ENCODE measurements around the gene DGLUCY. TPM values are rescaled to one million over a fixed set of nuclear protein-coding genes. Genes with fewer than 3 reads are reported as not detected.
"Not testable (repeated sequence)": the region's sequence is repeated elsewhere in the genome, so short reads cannot be mapped to it uniquely, and the experiment has no call there.

The DGLUCY gene
- total and polyA plus RNA-seq, 4 donors: 42.5 to 72.4 (median 51.1) TPM

DNA sequence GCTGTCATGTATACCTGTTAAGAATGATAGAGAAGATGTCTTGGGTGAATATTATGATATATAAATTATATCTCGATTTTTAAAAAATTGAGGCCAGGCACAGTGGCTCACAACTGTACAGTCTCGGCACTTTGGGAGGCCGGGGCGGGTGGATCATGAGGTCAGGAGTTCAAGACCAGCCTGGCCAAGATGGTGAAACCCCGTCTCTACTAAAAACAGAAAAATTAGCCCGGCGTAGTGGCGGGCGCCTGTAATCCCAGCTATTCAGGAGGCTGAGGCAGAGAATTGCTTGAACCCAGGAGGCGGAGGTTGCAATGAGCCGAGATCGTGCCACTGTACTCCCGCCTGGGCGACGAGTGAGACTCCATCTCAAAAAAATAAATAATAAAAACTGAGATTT, 152.4 kb downstream of the DGLUCY start:
- peaks cover 28% of the 10 kb centered on the region for H3K4me1 ChIP-seq (ENCODE audit: control insufficient read depth, insufficient read depth, low read length)
- WGBS (ENCODE audit: insufficient coverage): 100% methylated on average over 3 of the region's 15 CpGs
- not testable (repeated sequence) for H3K4me3 ChIP-seq (ENCODE audit: low read depth, low read length)

DNA sequence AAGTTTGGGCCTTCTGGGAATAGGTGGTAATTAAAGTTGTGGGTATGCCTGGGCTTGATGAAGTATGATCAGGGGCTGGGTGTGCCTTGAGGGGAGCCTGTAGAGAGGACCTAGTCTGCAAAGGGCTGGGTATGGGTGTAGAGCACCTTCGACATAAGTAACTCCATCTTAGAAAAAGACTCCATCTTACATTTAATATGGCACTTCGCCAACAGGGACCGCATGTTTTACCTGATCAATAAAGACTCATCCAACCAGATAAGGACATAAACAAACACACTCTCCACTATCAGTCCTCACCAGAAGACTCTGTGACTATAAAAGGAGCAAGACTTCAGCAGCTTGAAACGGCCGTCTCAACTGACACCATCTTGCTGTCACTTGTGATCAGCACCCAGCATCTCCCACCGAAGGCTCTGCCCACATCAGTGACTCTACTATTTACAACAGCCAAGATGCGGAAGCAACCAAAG, 154.1 kb downstream of the DGLUCY start:
- H3K9me3 ChIP-seq (ENCODE audit: control insufficient read depth, insufficient read depth, low read length): no peaks in the 10 kb centered on the region
- H3K4me1 ChIP-seq (ENCODE audit: control insufficient read depth, insufficient read depth, low read length): peaks cover 43% of the 10 kb centered on the region
- no peak overlapping the region for H3K27ac ChIP-seq (ENCODE audit: low read depth, low read length)
- WGBS (ENCODE audit: insufficient coverage): 93% methylated on average over 6 of the region's 7 CpGs
- DNase-seq (ENCODE audit: low read depth in 4 of 6, low spot score in 6 of 6): no peak
- peaks cover 15% of the 10 kb centered on the region for H3K36me3 ChIP-seq (ENCODE audit: control insufficient read depth, insufficient read depth, low read length)
- H3K27me3 ChIP-seq (ENCODE audit: control insufficient read depth, insufficient read depth, low read length): peaks cover 18% of the 10 kb centered on the region
- H3K4me3 ChIP-seq (ENCODE audit: low read depth, low read length): no peak overlapping the region

More for the DNA sequence above, 152.4 kb downstream of the DGLUCY start:
- DNase-seq (ENCODE audit: low read depth in 4 of 6, low spot score in 6 of 6); H3K36me3 ChIP-seq (ENCODE audit: control insufficient read depth, insufficient read depth, low read length); H3K27ac ChIP-seq (ENCODE audit: low read depth, low read length); H3K9me3 ChIP-seq (ENCODE audit: control insufficient read depth, insufficient read depth, low read length): not testable (repeated sequence)
- H3K27me3 ChIP-seq (ENCODE audit: control insufficient read depth, insufficient read depth, low read length): peaks cover 18% of the 10 kb centered on the region

DNA sequence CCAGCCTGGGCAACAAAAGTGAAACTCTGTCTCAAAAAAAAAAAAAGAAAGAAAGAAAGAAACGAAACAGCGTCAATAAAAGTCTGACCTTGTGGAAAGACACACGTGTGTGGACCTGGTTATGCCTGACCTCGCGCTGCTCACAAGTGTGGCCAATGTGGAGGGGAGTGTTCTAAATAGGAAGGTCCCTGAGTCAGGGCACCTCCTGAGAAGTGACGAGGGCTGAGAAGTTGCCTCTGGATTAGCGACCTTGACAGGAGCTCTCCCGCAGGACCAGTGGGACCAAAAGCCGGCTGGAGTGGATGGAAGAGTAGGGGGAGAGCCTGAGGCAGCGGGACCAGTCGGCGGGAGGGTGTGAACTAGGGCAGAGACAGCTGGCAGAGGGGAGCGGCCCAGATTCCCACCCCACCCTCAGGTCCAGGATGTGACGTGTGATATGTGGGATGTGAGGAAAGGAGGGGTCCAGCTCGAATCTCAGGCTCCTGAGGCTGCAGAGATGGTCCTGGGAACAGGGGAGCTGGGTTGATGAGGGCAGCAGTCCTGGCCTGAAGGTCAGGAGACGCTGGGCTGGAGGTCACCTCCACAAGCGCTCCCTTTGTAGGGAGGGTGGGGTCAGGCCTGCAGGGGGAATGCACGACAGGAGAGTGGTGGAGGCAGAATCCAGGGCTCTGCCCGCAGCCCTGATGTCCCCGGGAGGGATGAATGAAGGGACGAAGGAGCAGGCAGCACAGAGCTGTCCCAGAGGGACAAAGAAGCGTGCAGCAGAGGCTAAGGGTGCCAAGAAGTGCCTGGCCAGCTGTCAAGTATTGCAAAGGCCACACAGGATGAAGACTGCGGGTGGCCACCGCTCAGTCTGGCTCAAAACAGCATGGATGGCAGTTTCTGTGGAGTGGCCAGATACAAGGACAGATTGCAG, 155.5 kb downstream of the DGLUCY start:
- WGBS (ENCODE audit: insufficient coverage): 57% methylated on average over 21 of the region's 24 CpGs
- Histone ChIP-seq H3K9me3 (ENCODE audit: control insufficient read depth, insufficient read depth, low read length) (no peaks in the 10 kb centered on the region), H3K27me3 (ENCODE audit: control insufficient read depth, insufficient read depth, low read length) (peaks cover 14% of the 10 kb centered on the region), H3K27ac (ENCODE audit: low read depth, low read length) (no peak overlapping the region), H3K4me3 (ENCODE audit: low read depth, low read length) (no peak overlapping the region), H3K4me1 (ENCODE audit: control insufficient read depth, insufficient read depth, low read length) (peaks cover 40% of the 10 kb centered on the region), H3K36me3 (ENCODE audit: control insufficient read depth, insufficient read depth, low read length) (peaks cover 28% of the 10 kb centered on the region)
- DNase-seq (ENCODE audit: low read depth in 4 of 6, low spot score in 6 of 6): peak in 4 of 6 donors; percentile 53 to 83 (median 72)

DNA sequence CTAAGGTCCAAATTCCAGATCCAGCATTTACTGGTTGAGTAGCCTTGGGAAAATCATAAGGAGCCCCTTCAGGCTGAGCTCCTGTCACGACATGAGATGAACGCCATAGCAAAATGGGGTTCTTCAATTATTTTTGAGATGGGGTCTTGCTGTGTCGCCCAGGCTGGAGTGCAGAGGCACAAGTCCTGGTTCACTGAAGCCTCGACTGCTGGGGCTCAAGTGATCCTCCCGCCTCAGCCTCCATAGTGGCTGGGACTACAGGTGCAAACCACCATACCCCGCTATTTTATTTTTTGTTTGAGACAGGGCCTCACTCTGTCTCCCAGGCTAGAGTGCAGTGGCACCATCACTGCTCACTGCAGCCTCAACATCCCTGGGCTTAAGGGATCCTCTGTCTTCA, 156.3 kb downstream of the DGLUCY start:
- Histone ChIP-seq H3K9me3 (ENCODE audit: control insufficient read depth, insufficient read depth, low read length) (no peaks in the 10 kb centered on the region), H3K27me3 (ENCODE audit: control insufficient read depth, insufficient read depth, low read length) (peaks cover 7% of the 10 kb centered on the region), H3K27ac (ENCODE audit: low read depth, low read length) (no peak overlapping the region), H3K36me3 (ENCODE audit: control insufficient read depth, insufficient read depth, low read length) (peaks cover 30% of the 10 kb centered on the region), H3K4me3 (ENCODE audit: low read depth, low read length) (no peak overlapping the region), H3K4me1 (ENCODE audit: control insufficient read depth, insufficient read depth, low read length) (peaks cover 34% of the 10 kb centered on the region)
- 94% methylated on average over 6 of the region's 6 CpGs for WGBS (ENCODE audit: insufficient coverage)
- DNase-seq (ENCODE audit: low read depth in 4 of 6, low spot score in 6 of 6): no peak

DNA sequence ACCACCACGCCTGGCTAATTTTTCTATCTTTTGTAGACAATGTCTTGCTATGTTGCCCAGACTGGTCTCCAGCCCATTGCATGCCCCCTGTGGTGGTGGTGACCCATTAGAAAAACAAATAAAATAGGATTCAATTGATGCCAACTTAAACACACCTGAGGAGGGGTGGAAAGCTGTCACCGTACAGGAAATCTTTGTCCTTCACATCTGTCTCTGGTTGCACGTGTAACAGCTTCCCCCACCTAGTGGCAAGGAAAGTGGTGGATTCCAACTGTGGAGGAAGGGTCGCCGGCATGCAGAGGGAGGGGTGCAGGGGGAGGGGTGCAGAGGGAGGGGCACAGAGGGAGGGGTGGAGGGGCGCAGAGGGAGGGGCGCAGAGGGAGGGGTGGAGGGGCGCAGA, 156.7 kb downstream of the DGLUCY start:
- Histone ChIP-seq H3K27me3 (ENCODE audit: control insufficient read depth, insufficient read depth, low read length) (peaks cover 5% of the 10 kb centered on the region), H3K4me1 (ENCODE audit: control insufficient read depth, insufficient read depth, low read length) (peaks cover 34% of the 10 kb centered on the region), H3K9me3 (ENCODE audit: control insufficient read depth, insufficient read depth, low read length) (no peaks in the 10 kb centered on the region), H3K27ac (ENCODE audit: low read depth, low read length) (no peak overlapping the region), H3K36me3 (ENCODE audit: control insufficient read depth, insufficient read depth, low read length) (peaks cover 30% of the 10 kb centered on the region), H3K4me3 (ENCODE audit: low read depth, low read length) (no peak overlapping the region)
- no peak for DNase-seq (ENCODE audit: low read depth in 4 of 6, low spot score in 6 of 6)
- 100% methylated on average over 1 of the region's 8 CpGs for WGBS (ENCODE audit: insufficient coverage)

DNA sequence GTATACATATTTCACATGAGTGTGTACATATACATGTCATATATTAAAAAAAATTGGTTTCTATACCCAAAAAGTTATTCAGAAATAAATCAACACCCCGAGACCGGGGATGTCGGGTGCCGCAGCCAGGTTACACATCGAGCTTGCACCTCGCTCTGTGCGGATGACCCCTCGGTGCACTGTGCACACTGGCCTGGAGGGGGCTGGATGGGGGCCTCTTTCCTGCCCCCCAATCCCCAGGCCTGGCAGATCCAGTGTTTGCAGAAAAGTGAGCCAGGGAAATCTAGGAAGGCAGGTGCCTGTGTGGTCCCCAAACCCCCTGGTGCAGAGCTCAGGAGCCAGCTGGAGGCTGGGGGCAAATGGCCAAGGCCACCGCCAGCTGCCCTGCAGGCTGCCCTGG, 157.8 kb downstream of the DGLUCY start:
- WGBS (ENCODE audit: insufficient coverage): 97% methylated on average over 4 of the region's 9 CpGs
- H3K27me3 ChIP-seq (ENCODE audit: control insufficient read depth, insufficient read depth, low read length): no peaks in the 10 kb centered on the region
- peaks cover 30% of the 10 kb centered on the region for H3K36me3 ChIP-seq (ENCODE audit: control insufficient read depth, insufficient read depth, low read length)
- H3K4me1 ChIP-seq (ENCODE audit: control insufficient read depth, insufficient read depth, low read length): peaks cover 34% of the 10 kb centered on the region
- H3K9me3 ChIP-seq (ENCODE audit: control insufficient read depth, insufficient read depth, low read length): no peaks in the 10 kb centered on the region
- no peak for DNase-seq (ENCODE audit: low read depth in 4 of 6, low spot score in 6 of 6)
- H3K27ac ChIP-seq (ENCODE audit: low read depth, low read length): no peak overlapping the region
- H3K4me3 ChIP-seq (ENCODE audit: low read depth, low read length): no peak overlapping the region

DNA sequence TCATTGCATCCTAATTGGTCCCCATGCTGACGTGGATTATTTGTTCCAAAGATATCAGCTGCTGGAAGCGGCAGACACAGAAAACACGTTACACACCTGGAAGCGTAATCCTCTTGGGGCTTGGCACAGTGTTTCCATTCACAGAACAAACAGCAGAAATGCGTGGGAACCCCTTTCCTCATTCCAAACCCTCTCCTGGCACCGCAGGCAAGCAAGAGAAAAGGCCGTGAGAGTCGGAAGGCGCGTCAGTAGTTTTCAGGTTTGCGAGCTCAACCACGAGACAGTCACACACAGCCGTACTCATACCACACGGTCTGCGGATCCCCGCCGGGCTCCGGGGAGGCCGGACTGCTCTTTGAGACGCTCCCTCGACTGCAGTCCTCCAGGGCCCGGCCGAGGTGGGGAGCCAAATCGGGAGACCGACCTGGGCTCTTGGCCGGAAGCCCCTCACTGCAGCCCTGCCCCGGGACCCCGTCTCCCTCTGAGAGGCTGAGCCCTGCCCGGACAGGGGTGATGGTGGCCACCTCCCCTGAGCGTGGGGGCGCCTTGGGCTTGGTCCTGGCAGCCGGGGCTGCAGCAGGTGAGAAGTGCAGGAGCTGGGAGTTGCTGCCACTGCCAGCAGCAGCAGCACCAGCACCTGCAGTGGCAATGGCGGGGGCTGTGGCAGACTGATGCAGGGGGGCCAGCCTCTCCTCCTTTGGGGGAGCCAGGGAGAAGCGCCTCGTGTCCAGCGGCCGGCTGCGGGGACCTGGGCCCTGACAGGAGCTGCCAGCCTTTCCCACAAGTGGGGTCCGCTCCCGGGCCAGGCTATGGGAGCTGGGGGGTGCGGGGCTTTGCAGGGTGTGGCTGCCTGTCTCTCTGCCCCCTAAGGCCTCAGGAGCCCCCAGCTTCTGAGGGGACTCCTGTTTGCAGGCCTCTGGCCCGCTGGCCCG, 158.7 kb downstream of the DGLUCY start:
- Histone ChIP-seq H3K4me3 (ENCODE audit: low read depth, low read length) (no peak overlapping the region), H3K9me3 (ENCODE audit: control insufficient read depth, insufficient read depth, low read length) (no peaks in the 10 kb centered on the region), H3K27me3 (ENCODE audit: control insufficient read depth, insufficient read depth, low read length) (no peaks in the 10 kb centered on the region), H3K27ac (ENCODE audit: low read depth, low read length) (no peak overlapping the region), H3K4me1 (ENCODE audit: control insufficient read depth, insufficient read depth, low read length) (peaks cover 34% of the 10 kb centered on the region), H3K36me3 (ENCODE audit: control insufficient read depth, insufficient read depth, low read length) (peaks cover 32% of the 10 kb centered on the region)
- DNase-seq (ENCODE audit: low read depth in 4 of 6, low spot score in 6 of 6): peak in 1 of 6 donors; percentile 77
- 86% methylated on average over 38 of the region's 43 CpGs for WGBS (ENCODE audit: insufficient coverage)

DNA sequence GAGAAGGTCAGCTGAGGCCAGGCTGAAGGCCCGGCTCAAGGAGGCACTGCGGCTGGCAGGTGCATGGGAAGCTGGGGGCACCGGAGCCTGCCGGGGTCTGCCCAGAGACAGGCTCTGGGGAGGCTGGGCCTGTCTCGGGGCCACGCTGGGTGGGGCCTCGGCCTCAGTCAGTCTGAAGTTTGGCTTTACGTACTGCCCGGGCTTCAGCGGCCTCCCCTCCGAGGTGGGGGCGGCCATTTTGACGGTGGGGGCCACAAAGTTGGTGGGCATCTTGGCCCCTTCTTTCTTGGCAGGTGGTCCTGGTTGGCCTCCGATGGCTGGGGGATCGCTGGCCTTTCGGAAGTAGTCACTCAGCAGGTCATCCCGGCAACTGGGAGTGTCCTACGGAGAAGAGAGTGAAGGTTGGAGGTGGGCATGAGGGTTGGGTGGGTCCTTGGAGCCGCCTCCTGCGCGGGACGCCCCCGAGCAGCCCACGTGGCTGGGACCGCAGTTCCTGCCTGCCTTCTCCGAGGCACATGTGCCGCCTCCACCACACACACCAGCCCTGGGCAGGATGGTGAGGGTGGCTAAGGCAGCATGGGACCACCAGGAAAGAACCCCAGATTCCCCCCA, 159.5 kb downstream of the DGLUCY start:
- 96% methylated on average over 15 of the region's 27 CpGs for WGBS (ENCODE audit: insufficient coverage)
- no peaks in the 10 kb centered on the region for H3K27me3 ChIP-seq (ENCODE audit: control insufficient read depth, insufficient read depth, low read length)
- DNase-seq (ENCODE audit: low read depth in 4 of 6, low spot score in 6 of 6): no peak
- no peak overlapping the region for H3K4me3 ChIP-seq (ENCODE audit: low read depth, low read length)
- peaks cover 34% of the 10 kb centered on the region for H3K4me1 ChIP-seq (ENCODE audit: control insufficient read depth, insufficient read depth, low read length)
- no peaks in the 10 kb centered on the region for H3K9me3 ChIP-seq (ENCODE audit: control insufficient read depth, insufficient read depth, low read length)
- H3K36me3 ChIP-seq (ENCODE audit: control insufficient read depth, insufficient read depth, low read length): peaks cover 39% of the 10 kb centered on the region
- no peak overlapping the region for H3K27ac ChIP-seq (ENCODE audit: low read depth, low read length)

DNA sequence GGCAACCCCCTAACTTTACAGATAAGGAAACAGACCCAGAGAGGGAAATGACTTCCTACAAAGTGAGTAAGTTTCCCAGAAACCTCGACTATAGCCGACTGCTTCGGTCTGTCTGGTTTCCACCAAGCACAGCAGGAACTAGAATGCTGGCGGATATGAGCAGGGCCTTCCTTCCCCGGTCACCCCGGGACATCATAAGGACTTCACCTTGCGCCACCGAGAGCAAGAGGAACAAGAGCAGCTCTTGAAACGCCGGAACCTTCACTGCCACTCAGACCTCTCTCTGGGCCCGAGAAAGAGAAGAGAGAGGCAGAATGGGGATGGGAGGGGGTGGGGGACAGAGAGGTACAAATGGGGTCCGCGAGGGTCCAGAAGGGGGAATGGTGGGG, 160.0 kb downstream of the DGLUCY start:
- no peak for DNase-seq (ENCODE audit: low read depth in 4 of 6, low spot score in 6 of 6)
- WGBS (ENCODE audit: insufficient coverage): 97% methylated on average over 10 of the region's 13 CpGs
- Histone ChIP-seq H3K36me3 (ENCODE audit: control insufficient read depth, insufficient read depth, low read length) (peaks cover 44% of the 10 kb centered on the region), H3K4me1 (ENCODE audit: control insufficient read depth, insufficient read depth, low read length) (peaks cover 34% of the 10 kb centered on the region), H3K27ac (ENCODE audit: low read depth, low read length) (no peak overlapping the region), H3K4me3 (ENCODE audit: low read depth, low read length) (no peak overlapping the region), H3K9me3 (ENCODE audit: control insufficient read depth, insufficient read depth, low read length) (no peaks in the 10 kb centered on the region), H3K27me3 (ENCODE audit: control insufficient read depth, insufficient read depth, low read length) (no peaks in the 10 kb centered on the region)

Data from spinal cord (tissue), 10 donors.